Endometrial microvascular endothelial cells (primary cell): Measurements from ENCODE around the gene TMEM178B. TPM values are rescaled to one million over a fixed set of nuclear protein-coding genes. Genes with fewer than 3 reads are reported as not detected.

Experiments used
- in situ Hi-C: cut with HindIII; loops from 2 replicates; pipeline ENCODE4 v1.10.0; 2017; ENCODE audit warnings: low sequenced_read_pairs, low pct_unique_long_range_greater_than_20kb; ENCODE audit errors: inconsistent ontology term
- total RNA-seq: library from RNA; depleted of rRNA; stranded (reverse); fragments of >200 nt; gene quantifications from one replicate; pipeline ENCODE4 v1.2.3, GENCODE V29; 2015; ENCODE audit errors: inconsistent ontology term

TMEM178B gene
- total RNA-seq, 1 donor from 2014 or later: 0.28 TPM

DNA sequence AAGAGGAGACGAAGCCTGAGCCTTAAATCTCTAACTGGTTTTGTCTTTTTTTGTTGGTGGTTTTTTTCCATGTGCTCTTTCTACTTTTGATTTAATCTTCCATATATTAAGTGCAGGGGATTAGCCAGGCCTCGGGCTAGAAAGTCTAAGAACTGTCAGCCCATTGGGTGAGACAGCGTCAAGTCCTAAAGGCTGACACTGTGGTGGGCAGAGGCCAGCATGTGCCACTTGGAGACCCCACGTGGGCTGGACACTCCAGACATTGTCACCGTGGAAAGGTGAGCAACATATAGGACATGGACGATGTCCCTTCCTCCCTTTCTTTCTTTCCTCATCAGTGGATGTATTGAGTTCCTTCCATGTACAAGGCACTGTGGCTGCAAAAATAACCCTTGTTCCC lies 129.3 kb downstream of the TMEM178B start:
- in situ Hi-C loops: no loop called here

DNA sequence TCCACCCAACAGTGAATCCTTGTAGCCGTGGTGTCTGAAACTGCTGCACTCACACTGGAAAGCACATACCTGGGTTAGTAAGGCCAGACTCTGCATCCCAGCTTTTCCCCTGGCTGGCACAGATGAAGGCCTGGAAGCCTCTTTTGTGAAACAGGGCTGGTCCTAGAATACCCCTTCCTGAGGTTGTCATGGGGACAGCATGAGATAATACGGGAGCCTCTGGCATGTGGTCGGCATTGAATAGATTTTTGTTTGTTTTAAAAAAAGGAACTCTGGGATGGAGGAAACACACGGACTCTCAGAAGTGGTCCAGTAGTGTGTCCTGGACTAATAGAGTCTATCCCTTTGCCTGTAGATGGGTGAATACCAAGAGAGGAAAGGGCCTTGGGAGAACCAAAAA lies 129.7 kb downstream of the TMEM178B start:
- in situ Hi-C loops: no loop called here

DNA sequence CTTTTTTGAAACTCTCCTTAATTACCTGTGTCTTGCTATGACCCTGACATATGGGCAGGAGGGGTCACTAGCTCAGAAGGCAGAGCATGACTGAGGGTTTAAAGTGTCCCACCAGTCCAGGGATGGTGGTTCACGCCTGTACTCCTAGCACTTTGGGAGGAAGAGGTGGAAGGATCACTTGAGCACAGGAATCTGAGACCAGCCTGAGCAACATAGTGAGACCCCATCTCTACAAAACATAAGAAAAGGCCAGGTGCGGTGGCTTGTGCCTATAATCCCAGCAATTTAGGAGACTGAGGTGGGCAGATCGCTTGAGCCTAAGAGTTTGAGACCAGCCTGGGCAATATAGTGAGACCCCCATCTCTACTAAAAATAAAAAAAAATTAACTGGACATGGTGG lies 133.8 kb downstream of the TMEM178B start:
- in situ Hi-C loops: no loop called here

DNA sequence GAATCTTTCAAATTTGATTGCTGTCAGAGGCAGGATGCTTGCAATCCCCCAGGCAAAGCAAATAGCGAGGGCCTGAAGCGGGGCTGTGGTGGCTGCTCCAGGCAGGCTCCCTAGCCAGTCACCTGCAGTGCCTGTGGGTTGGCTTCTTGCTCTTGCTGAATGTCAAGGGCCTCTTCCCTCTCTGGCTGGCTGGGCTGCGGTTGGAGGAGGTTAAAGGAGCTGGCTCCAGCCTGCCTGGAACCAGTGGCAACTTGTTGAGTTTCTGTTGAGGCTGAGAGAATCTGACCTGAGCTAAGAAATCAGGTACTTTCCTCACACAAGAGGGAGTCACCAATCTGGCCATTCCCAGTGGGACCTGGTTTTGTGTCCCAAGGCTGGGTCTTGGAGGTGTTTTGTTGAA lies 134.7 kb downstream of the TMEM178B start:
- in situ Hi-C loops: no loop called here

DNA sequence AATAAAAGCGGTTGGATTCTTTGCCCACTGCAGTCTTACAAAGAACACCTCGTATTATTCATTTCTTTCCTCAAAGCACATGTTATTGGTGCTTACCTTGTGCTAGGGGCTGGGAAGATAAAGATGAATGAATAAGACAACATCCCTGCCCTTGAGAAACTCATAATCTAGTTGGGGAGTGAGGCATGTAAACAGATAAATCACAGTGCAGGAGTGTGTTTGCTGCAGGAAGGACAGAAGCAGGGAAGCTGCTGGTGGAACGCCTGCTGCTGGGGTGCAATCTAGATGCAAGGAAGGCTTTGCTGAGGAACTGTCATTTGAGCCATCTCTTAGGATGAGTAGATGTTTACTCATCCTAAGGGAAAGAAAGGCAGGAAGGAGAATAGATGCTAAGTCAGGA lies 135.6 kb downstream of the TMEM178B start:
- in situ Hi-C loops: no loop called here

DNA sequence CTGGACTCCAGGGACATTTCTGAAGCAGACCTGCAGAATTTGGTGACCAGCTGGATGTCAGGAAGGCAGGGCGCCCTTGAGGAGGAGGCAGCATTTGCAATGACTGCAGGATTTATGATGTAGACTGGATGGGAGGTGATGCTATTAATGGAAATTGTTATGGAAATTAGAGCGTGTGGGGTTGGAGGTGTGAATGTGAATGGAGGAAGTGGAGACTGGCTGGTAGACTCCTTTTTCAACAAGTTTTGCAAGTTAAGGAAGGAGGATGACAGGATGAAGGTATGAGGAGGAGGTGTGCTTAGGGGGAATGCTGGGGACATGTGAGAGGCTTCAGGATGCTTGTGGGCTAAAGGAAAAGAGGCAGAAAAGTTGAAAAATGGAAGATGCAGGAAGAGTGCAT lies 137.0 kb downstream of the TMEM178B start:
- in situ Hi-C loops: no loop called here

DNA sequence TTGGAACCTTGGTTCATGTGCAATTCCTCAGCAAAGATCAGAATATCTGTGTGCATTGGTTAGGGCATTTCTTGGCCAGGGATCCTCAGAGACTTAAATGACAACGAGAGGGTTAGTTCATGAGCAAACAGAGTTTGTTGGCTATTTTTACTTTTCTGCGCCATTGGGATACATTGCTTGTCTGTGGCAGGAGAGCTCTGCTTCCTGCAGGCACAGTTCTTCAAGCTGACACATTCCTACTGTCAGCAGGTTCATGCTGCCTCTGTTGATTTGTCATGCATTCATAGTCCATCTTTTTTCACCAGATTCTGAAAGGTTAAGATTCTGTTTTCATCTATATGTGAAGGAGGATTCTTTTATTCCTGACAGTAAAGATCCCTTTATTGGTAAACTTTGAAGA lies 139.4 kb downstream of the TMEM178B start:
- in situ Hi-C loops: no loop called here

DNA sequence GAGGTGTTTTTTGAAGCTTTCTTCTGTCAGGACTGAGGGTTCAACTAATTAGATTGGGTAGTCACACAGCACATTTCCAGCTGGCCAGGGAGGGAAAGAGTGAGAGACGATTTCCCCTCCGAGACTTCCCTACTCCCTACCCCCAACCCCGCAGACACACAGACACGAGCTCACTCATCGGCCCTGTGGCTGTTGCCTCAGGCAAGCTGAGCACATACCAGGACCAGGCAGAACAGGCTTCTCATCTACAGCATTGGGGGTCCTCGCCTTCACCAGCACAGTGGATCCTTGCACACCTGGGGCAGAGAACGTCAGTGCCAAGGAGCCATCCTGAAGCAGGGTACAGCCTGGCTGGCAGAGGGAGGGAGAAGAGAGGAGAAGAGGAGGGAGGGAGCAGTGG lies 144.1 kb downstream of the TMEM178B start:
- in situ Hi-C loops: no loop called here

DNA sequence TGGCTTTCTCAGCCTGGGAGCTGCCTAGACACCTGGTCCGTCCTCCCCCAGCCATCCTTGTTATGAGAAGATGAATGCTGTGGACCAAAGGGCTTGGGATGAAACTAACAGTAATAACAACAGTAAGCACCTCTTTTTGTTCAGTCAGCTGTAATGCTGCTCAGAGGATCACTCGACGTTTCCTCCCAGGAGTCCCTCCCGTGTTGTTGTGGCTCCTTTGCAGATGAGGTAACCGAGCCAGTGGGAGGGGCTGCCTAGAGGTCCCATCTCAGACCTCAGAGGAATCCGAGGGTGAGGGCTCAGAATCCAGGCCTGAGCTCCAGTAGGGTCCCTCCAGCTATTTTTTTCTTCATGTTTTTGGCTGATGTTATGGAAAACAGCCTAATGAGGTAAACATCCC lies 145.1 kb downstream of the TMEM178B start:
- in situ Hi-C loops: no loop called here

DNA sequence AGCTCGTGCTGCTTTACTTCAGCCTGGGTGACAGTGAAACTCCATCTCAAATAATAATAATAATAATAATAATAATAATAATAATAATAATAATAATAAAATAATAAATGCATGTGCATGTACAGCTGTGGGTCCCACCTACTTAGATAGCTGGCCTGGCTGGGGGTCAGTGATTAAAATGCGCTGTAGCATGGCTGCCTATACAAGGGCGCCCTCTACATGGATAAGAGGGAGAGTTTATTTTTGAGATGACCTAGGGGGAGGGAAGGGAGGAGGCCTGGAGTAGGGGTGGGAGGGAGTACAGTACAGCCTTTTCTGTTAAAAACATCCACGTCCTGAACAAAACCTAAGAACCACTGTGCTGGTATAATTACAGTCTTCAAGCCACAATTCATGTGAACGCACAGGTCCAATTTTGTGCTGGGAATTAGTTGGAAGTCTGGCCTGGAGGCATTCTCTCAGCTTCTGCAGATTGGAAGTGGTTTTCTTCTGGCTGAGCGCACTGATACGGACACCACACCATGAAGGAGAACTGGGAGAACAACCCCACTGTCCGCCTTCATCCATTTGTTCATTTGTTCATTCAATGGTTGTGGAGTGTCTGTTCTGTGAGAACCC lies 146.5 kb downstream of the TMEM178B start:
- in situ Hi-C loops: no loop called here

DNA sequence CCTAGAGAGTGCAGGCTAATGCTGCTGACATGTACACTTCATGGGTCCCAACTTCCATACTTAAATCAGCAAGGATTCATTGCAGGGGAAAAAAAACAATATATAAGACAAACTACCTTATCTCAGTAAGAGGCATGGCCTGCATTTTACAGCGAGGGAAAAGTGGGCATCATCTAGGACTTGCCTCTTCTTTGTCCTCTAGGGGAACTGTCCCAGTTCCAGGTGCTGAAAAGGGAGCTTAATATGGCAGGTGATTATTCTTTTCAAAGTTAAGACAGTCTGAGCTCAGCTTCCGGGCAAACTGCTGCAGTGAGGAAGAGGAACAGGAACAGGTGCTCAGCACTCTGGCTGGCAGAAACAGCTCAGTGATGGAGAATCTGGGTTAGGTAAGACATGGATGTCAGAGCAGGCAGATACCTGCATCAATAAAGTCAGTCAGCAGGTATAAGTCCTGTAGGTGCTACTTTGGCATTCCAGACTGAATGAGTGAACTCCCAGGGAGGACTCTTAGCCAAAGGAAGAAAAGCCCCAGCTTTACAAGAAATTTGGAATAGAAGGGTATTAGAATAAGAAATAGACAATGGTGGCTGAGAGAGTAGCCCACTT lies 147.2 kb downstream of the TMEM178B start:
- in situ Hi-C loops: no loop called here

DNA sequence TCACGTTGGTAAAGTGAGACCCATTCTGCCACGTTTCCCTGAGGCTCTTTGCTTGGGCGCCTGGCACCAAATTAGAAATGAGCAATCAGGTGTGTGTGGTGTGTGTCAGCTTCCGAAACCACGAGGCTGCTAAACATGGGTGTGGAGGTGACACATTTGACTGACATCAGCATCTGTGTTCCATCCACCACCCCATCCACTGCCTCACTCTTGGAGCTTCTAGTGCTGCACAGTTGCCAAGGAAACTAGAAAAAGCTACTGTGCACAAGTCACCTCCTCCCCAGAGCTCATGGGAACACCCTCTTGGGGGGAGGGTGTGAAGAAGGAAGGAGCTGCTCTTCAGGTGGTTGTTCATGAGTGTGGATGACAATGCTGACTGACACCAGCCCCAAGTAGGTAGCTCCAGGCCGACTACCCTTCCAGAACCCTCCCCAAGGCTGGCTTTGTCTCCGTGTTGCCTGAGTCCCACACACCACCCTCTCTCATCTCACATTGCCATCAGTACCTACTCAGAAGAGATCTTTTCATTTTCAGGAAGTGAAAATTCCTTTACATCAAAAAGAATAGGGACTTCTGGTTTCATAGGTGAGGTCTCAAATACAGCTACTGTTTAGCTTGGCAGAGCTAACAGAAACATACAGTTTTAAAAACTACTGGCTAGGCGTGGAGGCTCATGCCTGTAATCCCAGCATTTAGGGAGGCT lies 152.2 kb downstream of the TMEM178B start:
- in situ Hi-C loops: no loop called here

DNA sequence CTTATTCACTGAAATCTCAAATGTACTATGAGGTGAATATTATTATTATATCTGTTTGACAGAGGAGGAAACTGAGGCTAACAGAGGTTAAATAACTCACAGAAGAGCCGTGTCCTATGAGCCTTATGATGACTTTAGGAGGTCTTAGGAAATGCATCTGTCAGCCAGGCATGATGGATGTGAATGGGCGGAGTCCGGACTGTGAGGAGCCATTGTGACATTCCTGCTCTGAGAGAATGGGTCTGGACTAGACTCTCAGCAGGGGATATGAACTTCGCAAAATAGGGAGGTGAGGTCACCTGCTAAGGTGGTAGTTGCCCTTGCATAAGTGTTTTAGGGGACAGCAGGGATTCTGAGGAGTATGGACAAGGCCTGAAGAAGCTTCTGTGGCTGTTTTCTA lies 153.6 kb downstream of the TMEM178B start:
- in situ Hi-C loops: no loop called here

DNA sequence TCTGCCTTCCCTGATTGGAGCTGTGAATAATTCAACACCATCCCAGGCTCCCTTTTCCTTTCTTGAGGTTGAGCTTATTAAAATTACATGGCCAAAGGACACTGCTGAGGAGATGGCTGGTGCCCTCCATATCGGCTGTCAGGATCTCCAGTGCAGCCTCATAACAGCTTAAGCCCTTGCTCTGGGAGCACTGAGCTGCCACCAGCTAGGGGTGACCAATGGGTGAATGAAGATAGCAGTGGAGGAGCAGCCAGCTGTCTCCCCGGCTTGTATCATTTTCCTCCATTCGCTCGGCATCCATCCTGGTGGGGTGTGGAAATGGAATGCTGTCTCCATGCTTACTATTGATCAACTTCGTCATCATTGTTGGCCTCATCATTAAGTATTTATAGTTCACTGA lies 154.6 kb downstream of the TMEM178B start:
- in situ Hi-C loops: no loop called here

DNA sequence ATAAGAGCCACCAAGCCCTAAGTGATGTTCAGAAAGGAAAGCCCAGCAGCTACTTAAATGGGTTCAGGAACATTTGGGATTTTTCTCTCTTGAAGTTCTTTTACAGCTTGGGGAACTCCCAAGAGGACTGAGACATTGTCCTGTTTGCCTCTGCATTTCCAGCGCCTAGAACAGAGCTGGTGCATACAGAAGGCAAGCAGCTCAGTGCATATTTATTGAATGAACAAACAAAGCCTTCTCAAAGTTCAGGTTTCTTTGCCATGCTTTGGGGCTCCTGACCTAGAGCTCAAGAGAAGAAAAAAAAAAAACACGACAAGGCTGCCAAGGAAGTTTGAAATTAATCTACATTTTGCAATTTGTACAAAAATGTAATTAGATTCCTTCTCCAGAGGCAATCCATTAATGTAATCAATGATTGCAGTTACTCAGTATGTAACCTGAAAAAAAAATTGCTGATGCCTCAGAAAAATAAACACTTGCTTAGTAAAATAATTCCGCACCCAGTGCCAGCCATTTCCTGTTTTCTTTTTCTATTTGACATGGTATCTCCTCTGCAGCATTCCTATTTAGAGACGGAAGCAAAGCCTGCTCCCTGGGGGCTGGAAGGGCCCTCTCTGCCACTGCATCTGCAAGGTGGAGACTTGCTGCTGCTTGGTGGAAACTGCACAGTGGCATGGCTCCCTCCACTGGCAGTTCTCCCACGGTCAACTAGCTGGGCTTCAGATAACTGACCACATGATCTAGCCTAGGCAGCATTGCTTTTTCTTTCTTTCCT lies 157.3 kb downstream of the TMEM178B start:
- in situ Hi-C loops: no loop called here

DNA sequence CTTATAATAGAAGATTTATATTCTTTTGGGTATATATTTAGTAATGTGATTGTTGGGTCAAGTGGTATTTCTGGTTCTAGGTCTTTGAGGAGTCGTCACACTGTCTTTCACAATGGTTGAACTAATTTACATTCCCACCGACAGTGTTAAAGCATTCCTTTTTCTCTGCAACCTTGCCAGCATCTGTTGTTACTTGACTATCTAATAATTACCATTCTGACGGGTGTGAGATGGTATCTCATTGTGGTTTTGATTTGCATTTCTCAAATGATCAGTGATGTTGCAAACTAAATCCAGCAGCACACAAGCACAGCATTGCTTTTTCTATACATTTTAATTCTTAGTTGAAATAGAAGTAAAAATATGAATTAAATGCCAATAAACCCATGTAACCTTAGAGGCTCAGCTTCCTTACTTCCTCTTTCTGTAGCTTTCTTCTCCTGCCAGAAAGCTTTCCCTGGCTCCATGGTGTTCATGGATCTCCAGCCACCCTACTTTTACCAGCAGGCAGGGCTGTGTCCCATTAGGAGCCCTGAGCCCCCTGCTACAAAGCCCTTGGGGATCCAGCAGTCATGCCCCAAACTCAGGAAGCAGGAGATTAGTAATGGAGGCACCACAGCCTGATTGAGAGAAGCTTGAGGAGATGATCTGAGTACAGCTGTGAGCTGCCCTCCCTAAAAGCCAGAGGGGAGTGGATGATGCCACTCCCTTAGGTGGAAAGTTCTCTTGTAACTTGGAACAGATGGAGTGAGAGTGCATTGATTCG lies 158.6 kb downstream of the TMEM178B start:
- in situ Hi-C loops: no loop called here

DNA sequence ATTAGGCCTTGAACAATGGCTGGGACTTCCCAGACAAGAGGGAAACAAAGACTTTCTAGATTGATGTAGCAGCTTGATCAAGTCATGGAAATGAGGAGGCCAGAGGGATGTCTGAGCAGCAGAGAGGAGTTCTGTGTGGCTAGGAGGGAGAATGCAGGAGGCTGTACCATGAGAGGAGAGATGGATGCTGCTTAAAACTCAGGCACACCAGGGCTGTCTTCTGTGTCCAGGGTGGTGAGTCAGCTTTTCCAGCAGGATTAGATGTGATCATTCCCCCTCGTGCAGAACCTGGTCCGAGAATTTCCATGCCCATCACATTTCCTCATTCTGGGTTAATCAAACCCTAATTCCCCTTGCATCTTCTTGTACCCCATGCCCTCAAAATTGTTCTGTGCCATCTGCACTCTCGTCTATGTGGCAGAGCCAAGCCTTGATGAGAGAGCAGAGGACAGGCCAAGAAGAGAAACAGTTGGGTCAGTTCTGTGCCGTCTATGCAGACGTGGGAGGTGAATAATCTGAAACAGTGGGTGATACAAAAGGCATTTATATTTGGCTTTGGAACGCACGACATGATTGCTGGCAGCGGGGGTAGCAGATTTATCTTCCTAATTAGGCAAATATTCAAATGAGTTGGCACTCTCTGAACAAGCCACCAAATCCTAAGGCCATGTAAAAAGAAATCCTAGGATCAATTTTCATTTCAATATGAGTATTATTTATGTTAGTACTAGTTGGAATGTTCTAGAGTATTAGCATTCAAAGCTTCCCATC lies 160.7 kb downstream of the TMEM178B start:
- in situ Hi-C loops: no loop called here

DNA sequence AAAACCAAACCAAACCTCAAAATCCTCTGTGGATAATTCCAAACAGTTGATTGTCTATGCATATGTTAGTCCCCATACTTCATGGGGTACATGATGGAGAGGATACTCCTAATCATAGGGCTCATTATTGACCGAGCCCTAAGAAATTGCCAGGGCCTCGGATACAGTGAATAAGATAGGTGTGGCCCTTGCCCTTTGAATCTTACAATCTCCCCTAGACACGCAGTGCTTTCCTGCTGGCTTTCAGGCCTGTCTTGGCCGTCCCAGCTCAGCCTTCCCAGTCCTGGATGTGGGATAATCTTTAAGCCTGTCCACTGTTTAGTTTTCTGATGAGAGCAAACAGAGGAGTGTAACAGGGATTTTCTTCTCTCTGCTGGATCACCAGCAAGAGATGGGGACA lies 161.8 kb downstream of the TMEM178B start:
- in situ Hi-C loops: no loop called here
